C4-2B (cell line): ENCODE data around the gene MS4A6A.

ENCODE experiments used
- CTCF ChIP-seq: fragments of 450-650 bp; conservative IDR thresholded peaks from 2 replicates; pipeline ENCODE4 v1.5.1; 2017; ENCODE audit warnings: mild to moderate bottlenecking
- ZFX ChIP-seq: fragments of 450-650 bp; IDR thresholded peaks from 2 replicates; pipeline ENCODE4 v1.6.1; 2017

DNA sequence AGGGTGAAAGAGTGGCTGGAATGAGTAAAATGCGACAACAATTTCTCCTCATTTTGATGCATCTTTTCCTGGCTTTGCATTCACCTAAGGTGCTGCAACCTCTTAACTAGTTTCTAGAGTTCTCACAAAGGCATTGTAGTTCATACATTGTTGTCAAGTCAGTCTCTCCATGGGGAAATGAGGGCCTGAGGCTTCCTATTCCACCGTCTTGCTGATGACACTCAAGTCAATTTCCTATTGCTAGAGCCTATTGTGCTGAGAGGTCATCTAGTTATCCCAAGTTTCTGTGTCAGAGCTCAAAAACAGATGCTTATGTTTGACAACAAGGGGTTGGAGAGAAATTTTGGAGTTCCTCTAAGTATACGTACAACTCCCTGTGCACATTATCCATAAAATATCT, 11.6 kb upstream of the MS4A6A start:
- TF ChIP-seq CTCF = no peak
- no peak for TF ChIP-seq ZFX
